Astrocyte of the cerebellum (primary cell): ENCODE measurements around the gene CPT2.

Experiments used
- DNase-seq: peaks from one replicate; pipeline ENCODE4 v3.0.0-alpha.2; 2011; ENCODE audit warnings: low read depth
- H3K4me3 ChIP-seq: 2 replicates; pipeline ENCODE4 v1.5.1; 2011; ENCODE audit warnings: mild to moderate bottlenecking, low read depth, low read length, moderate library complexity
- in situ Hi-C: cut with HindIII; loops from 2 replicates; pipeline ENCODE4 v1.10.0; 2017; ENCODE audit warnings: low sequenced_read_pairs
- TF ChIP-seq, protein P1 (sequence below): IDR thresholded peaks from 2 replicates; pipeline ENCODE4 v1.5.1; 2012; ENCODE audit warnings: low read length, low read depth, moderate library complexity, mild to moderate bottlenecking; ENCODE audit errors: missing control alignments

The CPT2 gene

GRCh38 chr1:53220962-53221286 is 24.3 kb downstream of the CPT2 start:
- TF ChIP-seq, protein P1, sequence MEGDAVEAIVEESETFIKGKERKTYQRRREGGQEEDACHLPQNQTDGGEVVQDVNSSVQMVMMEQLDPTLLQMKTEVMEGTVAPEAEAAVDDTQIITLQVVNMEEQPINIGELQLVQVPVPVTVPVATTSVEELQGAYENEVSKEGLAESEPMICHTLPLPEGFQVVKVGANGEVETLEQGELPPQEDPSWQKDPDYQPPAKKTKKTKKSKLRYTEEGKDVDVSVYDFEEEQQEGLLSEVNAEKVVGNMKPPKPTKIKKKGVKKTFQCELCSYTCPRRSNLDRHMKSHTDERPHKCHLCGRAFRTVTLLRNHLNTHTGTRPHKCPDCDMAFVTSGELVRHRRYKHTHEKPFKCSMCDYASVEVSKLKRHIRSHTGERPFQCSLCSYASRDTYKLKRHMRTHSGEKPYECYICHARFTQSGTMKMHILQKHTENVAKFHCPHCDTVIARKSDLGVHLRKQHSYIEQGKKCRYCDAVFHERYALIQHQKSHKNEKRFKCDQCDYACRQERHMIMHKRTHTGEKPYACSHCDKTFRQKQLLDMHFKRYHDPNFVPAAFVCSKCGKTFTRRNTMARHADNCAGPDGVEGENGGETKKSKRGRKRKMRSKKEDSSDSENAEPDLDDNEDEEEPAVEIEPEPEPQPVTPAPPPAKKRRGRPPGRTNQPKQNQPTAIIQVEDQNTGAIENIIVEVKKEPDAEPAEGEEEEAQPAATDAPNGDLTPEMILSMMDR: no peak
- no peak for DNase-seq
- H3K4me3 ChIP-seq: peak overlapping the region; percentile 84
- in situ Hi-C loops: no loop called here

- TF ChIP-seq, protein P1: no peak
- no peak for DNase-seq
- peak overlapping the region; percentile 89 for H3K4me3 ChIP-seq
- in situ Hi-C loops: no loop called here
These were observed 41.0 kb downstream of the CPT2 start for GRCh38 chr1:53237638-53238037.

DNA sequence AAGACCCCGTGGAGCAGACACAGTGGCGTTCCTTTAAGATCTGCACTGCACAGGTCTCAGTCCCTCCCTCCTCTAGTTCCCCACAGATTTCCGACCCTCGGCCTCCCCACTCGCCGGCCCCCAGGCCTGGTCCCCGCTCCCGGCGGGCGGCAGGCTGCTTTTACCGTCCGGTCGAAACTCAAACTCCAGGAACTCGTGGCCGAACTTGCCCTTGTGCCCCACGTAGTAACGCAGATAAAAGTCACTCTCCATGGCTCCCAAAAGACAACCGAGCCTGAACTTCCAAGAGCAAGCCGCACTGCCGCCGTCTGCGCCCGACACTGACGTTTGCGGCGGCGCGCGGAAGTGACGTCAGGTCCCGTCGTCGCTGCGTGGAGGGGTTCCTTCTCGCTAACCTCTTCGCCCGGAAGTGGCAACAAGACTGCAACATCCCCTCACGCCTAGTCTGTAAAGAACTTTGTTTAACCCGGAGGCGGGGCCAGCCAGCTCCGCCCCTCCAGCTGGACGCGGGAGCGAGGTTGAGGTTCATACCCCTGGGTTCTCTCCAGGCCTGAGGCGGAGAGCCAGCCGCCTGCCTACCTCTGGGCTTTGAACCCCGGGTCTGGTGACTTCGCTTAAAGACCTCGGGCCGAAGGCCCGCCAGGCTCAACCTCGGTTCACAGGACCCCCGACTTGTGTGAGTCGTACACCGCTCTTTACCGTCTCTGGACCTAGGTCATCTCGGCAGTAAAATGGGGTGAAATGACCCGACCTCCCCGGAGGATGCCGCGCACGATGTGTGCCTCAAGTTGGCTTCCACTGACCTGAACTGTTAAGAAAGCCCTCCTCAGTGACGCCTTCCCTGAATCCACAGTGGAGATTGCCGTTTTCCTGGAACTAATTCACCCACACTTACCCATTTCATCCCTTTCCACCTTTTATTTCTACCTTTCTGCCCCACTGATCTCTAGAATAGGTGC is 41.9 kb downstream of the CPT2 start, which contains the start of gene MAGOH:
MAGOH (minus strand) TSS at position 322 of the 959 bp plus-strand sequence; CDS start at position 252, 70 bp downstream.
- peak; percentile 83 for DNase-seq
- in situ Hi-C loops: no loop called here
- H3K4me3 ChIP-seq: peak within 1 kb of the TSS; percentile 89
- TF ChIP-seq, protein P1: no peak

GRCh38 chr1:53241828-53242227 is 45.2 kb downstream of the CPT2 start:
- no peak overlapping the region for H3K4me3 ChIP-seq
- no peak for DNase-seq
- in situ Hi-C loops: no loop called here
- TF ChIP-seq, protein P1: no peak

DNA sequence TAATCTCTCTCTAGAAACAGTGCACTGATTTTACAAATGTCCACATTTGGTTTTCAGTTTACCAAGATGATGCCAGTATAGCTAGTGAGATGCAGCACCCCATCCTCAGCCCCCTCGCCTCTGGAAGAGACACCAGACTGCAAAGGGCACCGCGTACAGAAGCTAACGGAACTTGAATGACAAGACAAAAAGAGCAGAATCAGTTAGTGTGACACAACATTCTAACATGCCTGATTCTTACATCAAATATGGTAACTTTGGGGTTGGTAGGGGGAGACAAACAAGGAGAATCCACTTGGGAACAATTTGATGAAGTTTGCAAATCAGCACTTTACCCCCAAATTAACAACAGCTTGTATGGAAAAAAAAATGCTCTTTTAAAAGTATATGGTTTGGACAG is 45.8 kb downstream of the CPT2 start:
- no peak for DNase-seq
- in situ Hi-C loops: no loop called here
- no peak overlapping the region for H3K4me3 ChIP-seq
- TF ChIP-seq, protein P1: no peak

DNA sequence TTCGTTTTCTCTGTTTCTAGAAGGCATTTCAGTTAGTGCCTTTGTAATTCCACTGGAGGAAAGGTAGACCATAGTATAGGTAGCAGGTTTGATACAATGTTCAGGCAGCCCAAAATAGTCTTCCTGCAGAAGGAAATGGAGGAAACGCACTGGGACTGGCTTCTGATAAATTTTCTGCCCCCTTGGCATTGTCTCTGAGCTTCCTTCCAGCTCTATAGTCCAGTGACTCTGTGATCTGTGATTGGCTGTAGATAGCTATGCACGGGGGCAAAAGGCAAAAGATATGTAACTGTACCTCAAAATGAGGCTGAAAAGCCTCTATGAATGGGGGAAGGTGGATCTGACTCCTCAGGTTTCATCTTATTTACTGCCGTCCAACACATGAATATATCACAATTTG is 47.5 kb downstream of the CPT2 start:
- H3K4me3 ChIP-seq: no peak overlapping the region
- no peak for DNase-seq
- in situ Hi-C loops: no loop called here
- TF ChIP-seq, protein P1: no peak
